Inferior parietal cortex (tissue), 1 donor: ENCODE results near the gene HOXD12.

Source experiments
- DNase-seq: peaks from one replicate; pipeline ENCODE4 v3.0.0-alpha.2; 2016; ENCODE audit errors: extremely low spot score

HOXD12 gene

GRCh38 chr2:176105078-176105729, 5.6 kb downstream of the HOXD12 start:
- DNase-seq, result no peak

DNA sequence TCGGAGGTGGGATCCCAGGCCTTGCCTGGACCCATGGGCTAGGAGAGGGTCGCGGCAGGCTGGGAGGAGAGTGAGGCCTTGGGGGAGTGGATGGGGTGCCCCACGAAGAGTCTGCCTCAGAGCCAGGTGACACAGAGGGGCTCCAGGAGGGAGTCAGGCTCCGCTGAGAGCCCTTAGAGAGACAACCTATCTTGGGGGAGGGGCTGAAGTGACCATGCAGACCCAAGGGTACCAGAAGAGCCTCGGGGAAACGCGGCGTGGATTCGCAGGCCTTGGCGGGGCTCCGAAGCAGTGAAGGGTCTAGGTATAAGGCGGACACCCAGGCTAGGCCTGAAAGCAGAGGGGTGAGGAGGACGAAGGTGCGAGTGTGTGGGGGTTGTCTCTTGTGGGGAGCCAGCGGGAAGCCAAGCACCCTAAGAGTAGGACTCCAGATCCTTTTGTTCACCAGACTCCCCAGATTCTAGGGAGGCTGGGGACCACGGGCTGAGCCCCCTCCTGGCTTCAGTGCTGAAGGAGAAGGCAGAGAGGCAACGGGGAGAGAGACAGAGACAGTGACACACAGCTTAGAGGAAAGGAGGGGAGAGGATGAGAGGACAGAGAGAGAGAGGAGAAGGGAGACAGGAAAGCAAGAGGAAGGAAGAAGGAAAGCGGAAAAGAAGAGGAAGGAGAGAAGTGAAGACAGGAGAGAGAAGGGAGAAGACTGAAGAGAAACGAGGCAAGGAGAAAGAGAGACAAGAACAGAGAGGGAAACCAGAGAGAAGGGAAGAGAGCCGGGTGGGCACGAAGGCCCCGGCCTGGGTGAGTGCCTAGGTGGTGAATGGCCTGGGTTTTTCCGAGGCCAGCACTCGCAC, 6.4 kb downstream of the HOXD12 start:
- DNase-seq, result no peak

- no peak for DNase-seq
These were observed 7.3 kb downstream of the HOXD12 start, which contains the start of gene HOXD11 for GRCh38 chr2:176106581-176107539. Gene HOXD11 (plus strand): TSS chr2:176107280. CDS start chr2:176107356, 76 bp downstream.

- DNase-seq, result no peak
These were observed 8.2 kb downstream of the HOXD12 start for GRCh38 chr2:176107731-176108181.

DNA sequence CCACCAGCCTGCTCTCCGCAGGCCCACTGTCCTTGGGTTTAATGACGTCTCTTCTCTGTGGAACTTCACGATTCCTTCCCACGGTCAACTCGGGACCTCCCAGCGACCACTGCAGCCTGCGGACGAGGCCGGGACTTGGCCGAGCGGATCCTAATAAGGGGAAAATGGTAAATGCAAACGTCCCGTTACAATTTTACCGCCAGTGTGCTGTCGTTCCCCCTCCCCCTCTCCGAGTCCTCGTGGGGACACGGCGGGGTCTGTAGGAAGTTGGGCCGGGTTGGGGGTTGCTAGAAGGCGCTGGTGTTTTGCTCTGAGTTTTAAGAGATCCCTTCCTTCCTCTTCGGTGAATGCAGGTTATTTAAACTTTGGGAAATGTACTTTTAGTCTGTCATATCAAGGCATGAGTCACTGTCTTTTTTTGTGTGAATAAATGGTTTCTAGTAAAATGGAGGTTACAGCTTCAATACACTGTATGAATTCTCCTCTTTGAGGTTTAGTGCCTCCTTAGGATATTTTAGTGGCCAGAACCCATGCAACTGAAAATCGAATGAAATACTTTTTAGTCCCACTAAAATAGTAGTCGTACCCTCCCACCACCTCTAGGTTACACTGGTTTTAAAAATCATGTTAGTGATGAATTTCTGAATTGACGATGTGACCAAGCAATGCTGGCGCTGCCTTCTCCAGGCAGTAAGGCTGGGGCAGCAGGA, 9.8 kb downstream of the HOXD12 start:
- no peak for DNase-seq

DNA sequence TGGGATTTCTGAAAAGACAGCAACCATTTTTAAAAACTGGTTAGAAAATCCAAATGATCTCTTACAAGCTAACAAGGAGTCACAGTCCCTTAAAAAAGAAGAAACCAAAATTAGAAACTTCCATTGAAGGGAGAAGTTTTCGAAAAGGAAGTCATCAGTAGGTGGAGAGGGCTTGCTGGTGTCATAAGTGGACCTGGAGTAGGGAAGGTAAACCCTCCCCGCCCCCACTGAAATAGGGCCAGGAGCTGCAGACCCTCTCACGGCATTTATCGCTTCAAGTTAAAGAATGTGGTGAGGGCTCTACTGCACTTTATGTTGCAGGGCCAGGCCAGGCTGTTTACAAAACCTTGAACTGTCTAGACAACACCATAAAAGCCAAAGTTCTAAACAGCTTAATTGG, 10.4 kb downstream of the HOXD12 start:
- DNase-seq, result no peak

DNA sequence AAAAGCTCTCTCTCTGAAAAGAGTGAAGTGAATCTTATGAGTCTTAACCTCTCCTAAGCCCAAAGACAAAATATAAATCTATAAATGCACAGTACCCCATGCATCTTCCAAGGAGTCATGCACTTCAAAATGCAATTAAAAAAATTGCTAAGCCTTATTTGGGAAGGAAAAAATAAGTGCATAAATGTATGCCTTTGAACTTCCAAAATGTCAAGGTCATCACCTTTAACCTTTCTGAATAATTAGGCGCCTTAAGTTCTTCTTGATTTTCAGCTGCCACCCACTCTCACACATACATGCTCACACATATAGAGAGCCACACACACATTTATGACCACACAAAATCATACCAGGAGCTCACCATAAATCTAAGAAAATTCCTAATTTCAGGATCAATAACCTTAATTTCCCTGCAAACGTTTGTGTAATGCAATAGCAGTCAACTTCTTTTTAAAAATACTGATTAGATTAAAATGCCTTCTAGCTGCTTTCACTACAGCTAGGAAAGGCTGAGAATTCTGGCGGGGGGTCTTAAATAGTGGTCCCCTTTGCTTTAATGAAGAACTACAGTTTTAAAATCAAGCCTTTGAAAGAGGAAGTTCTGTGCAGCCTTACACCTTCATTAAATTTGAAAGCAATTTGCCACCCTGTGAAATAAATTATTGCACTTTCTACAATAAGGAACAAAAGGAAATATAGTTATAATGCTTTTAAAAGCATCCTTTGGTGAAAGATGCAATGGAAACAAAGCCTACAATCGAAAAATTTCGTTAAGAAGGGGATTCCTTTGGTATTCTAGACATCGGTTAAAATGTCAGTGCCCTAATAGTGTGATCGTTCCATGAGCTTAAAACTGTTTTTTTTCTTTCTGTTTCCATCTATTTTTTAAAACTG, 11.1 kb downstream of the HOXD12 start:
- no peak for DNase-seq

DNA sequence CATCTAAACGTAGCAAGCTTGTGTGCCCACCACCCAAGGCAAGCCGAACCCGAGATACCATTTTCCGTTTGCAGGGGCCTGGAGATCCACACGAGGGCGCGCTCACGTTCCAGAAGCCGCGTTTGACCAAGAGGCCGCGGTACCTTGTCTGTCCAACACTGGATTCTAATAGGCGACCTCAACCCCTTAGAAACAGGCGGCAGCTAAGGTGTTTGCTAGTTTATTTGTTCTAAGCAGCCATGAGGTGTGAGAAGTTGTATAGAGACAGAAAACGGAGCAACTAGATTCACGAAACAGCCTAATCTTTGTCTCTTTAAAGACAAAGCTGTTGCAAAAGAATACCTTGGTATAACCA, 11.7 kb downstream of the HOXD12 start:
- DNase-seq, result no peak

DNA sequence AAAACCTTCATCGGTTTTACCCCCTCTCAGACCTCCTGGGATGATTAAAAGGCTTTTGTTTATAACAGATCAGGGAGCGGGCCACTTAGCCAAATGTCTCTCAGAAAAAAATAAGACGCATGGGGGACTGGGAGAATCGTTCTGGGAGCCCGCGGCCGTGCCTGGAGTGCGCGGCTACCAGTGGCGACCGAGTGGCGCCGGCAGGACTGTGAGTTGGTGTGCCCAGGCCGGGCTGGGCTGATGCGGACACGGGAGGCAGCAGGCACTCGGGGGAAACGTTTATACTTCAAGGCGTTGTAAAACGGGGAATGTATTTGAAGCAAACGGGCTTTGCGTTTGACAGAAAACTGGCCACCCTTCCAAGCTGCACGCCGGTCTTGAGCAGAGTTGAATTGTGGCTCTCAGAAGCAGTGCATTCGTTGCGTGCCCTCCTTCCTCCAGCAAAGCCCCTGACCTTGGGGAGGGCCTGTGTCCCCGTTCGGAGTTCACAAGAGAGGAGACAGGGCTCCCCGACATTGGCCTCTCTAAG, 12.3 kb downstream of the HOXD12 start:
- no peak for DNase-seq

DNA sequence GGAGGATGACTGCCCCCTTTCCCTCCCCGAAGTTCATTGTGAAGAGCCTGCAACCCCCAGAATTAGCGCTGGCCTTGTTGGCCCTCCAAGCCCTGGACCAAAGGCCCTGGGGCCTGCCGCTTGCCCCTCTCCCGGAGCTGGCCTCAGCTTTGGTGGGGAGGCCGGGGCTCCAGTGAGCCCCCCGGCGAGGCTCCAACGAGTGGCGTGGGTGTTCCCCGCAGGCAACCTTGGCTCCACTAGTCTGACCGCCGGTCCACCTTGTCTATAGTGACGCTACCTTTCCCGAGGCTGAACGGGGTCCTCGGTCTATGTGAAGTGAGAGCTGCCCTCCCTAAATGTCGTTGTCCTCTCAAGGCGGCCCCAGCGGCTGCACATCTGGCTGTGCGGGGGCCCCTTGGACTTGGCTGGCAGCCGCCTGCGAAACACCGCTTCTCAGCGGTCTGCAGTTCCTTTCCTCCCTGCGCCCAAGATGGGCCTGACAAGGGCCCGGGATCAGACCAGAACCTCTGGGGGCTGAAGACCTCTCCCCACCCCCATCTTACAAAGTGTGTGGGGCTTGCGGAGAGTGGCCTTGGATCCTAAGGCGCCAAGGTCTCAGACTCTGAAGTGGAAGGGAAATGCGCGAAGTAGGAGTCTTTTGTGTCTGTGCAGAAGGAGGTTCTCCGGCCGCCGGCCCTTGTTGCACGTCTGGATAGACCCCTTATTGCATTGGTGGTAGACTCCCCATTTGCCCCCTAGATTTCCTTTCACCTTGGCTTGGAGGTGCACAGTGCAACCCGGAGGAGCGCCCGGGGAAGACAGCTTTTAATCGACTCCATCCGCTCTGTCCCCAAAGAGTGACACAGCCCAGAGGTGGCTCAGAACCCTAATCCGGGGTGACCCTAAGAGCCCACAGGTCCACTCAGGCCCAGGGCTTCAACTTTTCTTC, 13.0 kb downstream of the HOXD12 start:
- DNase-seq, result no peak

- DNase-seq, result no peak
These were observed 14.7 kb downstream of the HOXD12 start for GRCh38 chr2:176114120-176114929.

- DNase-seq, result no peak
These were observed 15.5 kb downstream of the HOXD12 start for GRCh38 chr2:176114930-176115625.

DNA sequence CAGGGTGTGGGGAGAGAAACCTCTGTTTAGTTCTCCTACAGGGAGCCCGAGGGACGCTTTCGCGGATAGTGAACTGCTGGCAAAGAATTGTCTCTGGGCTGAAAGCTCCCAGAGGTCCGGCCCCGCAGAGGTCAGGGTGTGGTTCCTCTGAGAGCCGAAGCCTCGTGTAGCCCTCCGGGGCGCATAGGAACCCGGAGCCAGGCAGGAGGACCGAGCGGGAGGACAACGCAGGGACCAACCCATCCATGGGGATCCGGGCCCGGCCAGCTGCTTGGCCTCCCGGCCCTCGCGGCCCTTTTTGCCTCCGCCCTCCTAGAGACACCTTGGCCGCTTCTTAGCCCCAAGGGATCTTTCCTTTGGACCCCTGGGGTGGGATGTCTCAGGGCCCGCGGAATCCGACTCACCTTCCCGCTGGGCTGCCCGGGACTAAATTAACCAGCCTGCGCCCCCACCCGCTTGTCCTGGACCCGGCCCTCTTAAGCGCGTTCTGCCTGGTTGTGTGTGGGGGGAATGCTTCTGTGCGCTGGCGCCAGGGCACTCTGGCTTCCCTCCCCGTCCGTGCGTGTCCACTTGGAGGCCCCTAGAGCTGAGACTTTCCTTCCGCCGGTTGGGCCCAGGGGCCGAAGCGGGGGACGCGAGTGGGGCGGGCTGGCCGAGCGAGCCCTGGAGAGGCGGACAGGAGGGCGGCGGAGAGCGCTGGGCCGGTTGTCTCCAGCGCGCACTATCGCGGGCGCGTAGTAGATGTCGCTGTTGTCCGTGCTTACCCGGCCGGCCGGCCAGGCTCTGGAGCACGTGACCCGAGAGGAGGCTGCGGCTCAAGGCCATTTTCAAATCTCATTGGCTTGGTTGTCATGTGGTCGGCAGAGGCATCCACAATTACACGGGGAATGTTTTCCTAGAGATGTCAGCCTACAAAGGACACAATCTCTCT, 16.6 kb downstream of the HOXD12 start, which contains the start of gene HOXD10:
HOXD10 (plus strand) TSS at position 896 of the 931 bp plus-strand sequence. CDS start 56 bp downstream, outside the sequence.
- DNase-seq, result no peak

DNA sequence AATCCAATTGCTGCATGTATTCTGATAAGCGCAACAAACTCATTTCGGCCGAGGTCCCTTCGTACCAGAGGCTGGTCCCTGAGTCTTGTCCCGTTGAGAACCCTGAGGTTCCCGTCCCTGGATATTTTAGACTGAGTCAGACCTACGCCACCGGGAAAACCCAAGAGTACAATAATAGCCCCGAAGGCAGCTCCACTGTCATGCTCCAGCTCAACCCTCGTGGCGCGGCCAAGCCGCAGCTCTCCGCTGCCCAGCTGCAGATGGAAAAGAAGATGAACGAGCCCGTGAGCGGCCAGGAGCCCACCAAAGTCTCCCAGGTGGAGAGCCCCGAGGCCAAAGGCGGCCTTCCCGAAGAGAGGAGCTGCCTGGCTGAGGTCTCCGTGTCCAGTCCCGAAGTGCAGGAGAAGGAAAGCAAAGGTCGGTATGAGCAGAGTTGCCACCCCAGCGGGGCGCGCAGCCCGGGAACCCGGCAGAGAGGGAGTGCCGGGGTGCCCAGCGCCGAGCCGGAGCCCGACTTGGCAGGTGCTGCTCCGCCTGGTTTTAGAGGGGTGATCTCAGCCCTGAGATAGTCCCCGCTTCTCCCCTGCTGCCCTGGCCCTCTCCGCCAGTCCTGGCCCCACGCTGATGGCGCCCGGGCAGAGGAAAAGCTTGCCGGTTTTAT, 17.7 kb downstream of the HOXD12 start:
- DNase-seq, result no peak

DNA sequence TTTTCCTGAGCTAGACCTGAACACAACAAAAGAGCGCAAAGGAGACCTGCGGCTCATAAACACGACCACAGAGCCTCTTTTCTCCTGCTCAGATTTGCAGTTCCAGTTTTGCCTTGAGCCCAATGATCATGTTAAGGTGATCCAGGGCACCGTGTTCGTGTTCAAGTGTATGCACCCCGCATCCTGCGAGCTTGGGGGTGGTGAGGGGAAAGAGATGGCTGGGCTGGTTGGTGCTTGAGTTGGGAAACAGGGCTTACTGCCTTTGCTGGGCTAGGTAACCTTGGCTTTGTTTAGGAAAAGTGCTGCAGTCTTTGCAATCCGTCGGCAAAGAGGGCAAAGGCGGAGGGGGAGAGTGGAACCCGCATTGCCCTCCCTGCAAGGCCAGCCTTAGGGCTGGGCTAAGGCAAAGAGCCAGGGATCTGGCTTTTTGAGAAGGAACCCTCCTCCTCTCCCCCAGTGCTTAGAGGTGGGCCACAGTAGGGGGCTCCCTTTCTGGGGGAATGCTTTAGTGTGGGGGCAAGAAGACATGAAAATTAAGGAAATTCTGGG, 18.3 kb downstream of the HOXD12 start:
- no peak for DNase-seq
